HepG2 (cell line): ENCODE measurements around the gene CTIF. TPM values are rescaled to one million over a fixed set of nuclear protein-coding genes. Genes with fewer than 3 reads are reported as not detected.

Experiments
- CERS6 ChIP-seq: sonication (generic); formaldehyde crosslinking; IDR thresholded peaks from 2 replicates; pipeline ENCODE4 v1.5.0; 2020; ENCODE audit warnings: missing genetic modification reagents
- CSRNP1 ChIP-seq: sonication (generic); formaldehyde crosslinking; IDR thresholded peaks from 2 replicates; pipeline ENCODE4 v1.8.1; 2023; ENCODE audit warnings: mild to moderate bottlenecking, missing genetic modification reagents
- DR1 ChIP-seq: sonication (generic); formaldehyde crosslinking; IDR thresholded peaks from 2 replicates; pipeline ENCODE4 v1.8.0; 2021; ENCODE audit warnings: mild to moderate bottlenecking, missing genetic modification reagents, inconsistent platforms
- HES4 ChIP-seq: sonication (generic); formaldehyde crosslinking; IDR thresholded peaks from 2 replicates; pipeline ENCODE4 v1.9.0; 2021; ENCODE audit warnings: mild to moderate bottlenecking, missing genetic modification reagents, borderline replicate concordance
- HIVEP1 ChIP-seq: sonication (generic); formaldehyde crosslinking; IDR thresholded peaks from 2 replicates; pipeline ENCODE4 v1.4.0; 2020; ENCODE audit warnings: mild to moderate bottlenecking, missing genetic modification reagents
- IKZF4 ChIP-seq: sonication (generic); formaldehyde crosslinking; IDR thresholded peaks from 2 replicates; pipeline ENCODE4 v1.5.1; 2020; ENCODE audit warnings: borderline replicate concordance, mild to moderate bottlenecking, low read depth, missing genetic modification reagents; ENCODE audit errors: not compliant biosample characterization
- KAT2B ChIP-seq: fragments of 150-350 bp; IDR thresholded peaks from 2 replicates; pipeline ENCODE4 v1.6.1; 2014; ENCODE audit warnings: low read depth, low read length, borderline replicate concordance
- NBN ChIP-seq: fragments of 450-650 bp; conservative IDR thresholded peaks from 2 replicates; pipeline ENCODE4 v1.6.1; 2017
- NFIC ChIP-seq: IDR thresholded peaks from 2 replicates; pipeline ENCODE4 v1.6.1; 2012; ENCODE audit warnings: mild to moderate bottlenecking, low read length, inconsistent platforms
- RFXAP ChIP-seq: sonication (generic); formaldehyde crosslinking; IDR thresholded peaks from 2 replicates; pipeline ENCODE4 v1.4.0; 2020; ENCODE audit warnings: missing genetic modification reagents, borderline replicate concordance
- SNAPC2 ChIP-seq: sonication (generic); formaldehyde crosslinking; IDR thresholded peaks from 2 replicates; pipeline ENCODE4 v1.8.1; 2022; ENCODE audit warnings: mild to moderate bottlenecking, missing genetic modification reagents
- STAG1 ChIP-seq: sonication (generic); formaldehyde crosslinking; IDR thresholded peaks from 2 replicates; pipeline ENCODE4 v1.4.0; 2020; ENCODE audit warnings: missing genetic modification reagents
- TBP ChIP-seq: sonication (generic); formaldehyde crosslinking; IDR thresholded peaks from 2 replicates; pipeline ENCODE4 v1.5.0; 2020; ENCODE audit warnings: missing genetic modification reagents
- U2AF1 ChIP-seq: fragments of 200-400 bp; formaldehyde crosslinking; optimal IDR thresholded peaks from 2 replicates; pipeline ENCODE3; 2017; ENCODE audit warnings: mild to moderate bottlenecking, low read depth, low read length
- ZFP1 ChIP-seq: IDR thresholded peaks from 2 replicates; pipeline ENCODE4 v1.6.1; 2016
- ZFY ChIP-seq: sonication (generic); formaldehyde crosslinking; IDR thresholded peaks from 2 replicates; pipeline ENCODE4 v1.4.0; 2020; ENCODE audit warnings: missing genetic modification reagents
- ZKSCAN8 ChIP-seq: IDR thresholded peaks from 2 replicates; pipeline ENCODE4 v1.6.1; 2016; ENCODE audit warnings: borderline replicate concordance, missing genetic modification reagents, missing compliant biosample characterization
- ZNF276 ChIP-seq: sonication (generic); formaldehyde crosslinking; IDR thresholded peaks from 2 replicates; pipeline ENCODE4 v1.4.0; 2020; ENCODE audit warnings: mild to moderate bottlenecking, low read depth, missing genetic modification reagents
- ZNF282 ChIP-seq: fragments of 450-650 bp; IDR thresholded peaks from 2 replicates; pipeline ENCODE4 v1.6.1; 2018; ENCODE audit not compliant: partially characterized antibody
- ZNF432 ChIP-seq: sonication (generic); formaldehyde crosslinking; IDR thresholded peaks from 2 replicates; pipeline ENCODE4 v1.5.0; 2020; ENCODE audit warnings: missing genetic modification reagents, mild to moderate bottlenecking, borderline replicate concordance
- ZNF451 ChIP-seq: sonication (generic); formaldehyde crosslinking; IDR thresholded peaks from 2 replicates; pipeline ENCODE4 v1.5.0; 2020; ENCODE audit warnings: mild to moderate bottlenecking, missing genetic modification reagents
- ZNF768 ChIP-seq: sonication (generic); formaldehyde crosslinking; IDR thresholded peaks from 2 replicates; pipeline ENCODE4 v1.4.0; 2020; ENCODE audit warnings: missing genetic modification reagents
- ZNF772 ChIP-seq: sonication (generic); formaldehyde crosslinking; IDR thresholded peaks from 2 replicates; pipeline ENCODE4 v1.5.0; 2020; ENCODE audit warnings: mild to moderate bottlenecking, missing genetic modification reagents
- polyA plus RNA-seq, 8 experiments: library from polyadenylated mRNA; depleted of rRNA in 3 of 8; stranded (reverse) in 7 of 8; unstranded in 1 of 8; fragments of >200 nt; fragmentation: Illumina TruSeq in 4 of 8; extraction: Trizol in 4 of 8; gene quantifications; 2 replicates each; pipeline versions ENCODE4 v1.2.1 to v1.2.3, GENCODE V29; 2011 to 2016; ENCODE audit warnings: low read depth in 4 of 8, missing spikeins in 1 of 8, mixed read lengths in 1 of 8; ENCODE audit not compliant: insufficient read depth in 1 of 8
- total RNA-seq, 5 experiments: library from RNA; depleted of rRNA; stranded (reverse); fragments of >200 nt; fragmentation: Illumina TruSeq; extraction: Trizol; gene quantifications; 2 replicates each; pipeline ENCODE4 v1.2.3, GENCODE V29; 2016; ENCODE audit warnings: low read depth in 1 of 5
- TF ChIP-seq, protein P1 (sequence below): sonication (generic); formaldehyde crosslinking; IDR thresholded peaks from 2 replicates; pipeline ENCODE4 v1.5.0; 2020; ENCODE audit warnings: missing genetic modification reagents, mild to moderate bottlenecking, borderline replicate concordance
- TF ChIP-seq, protein P2 (sequence below): sonication (generic); formaldehyde crosslinking; IDR thresholded peaks from 2 replicates; pipeline ENCODE4 v1.5.0; 2020; ENCODE audit warnings: missing genetic modification reagents

CTIF gene
- total and polyA plus RNA-seq, 2 of the 13 experiments (the other 11 are each of a cell fraction or from before 2014, with no cell fraction given): 18.2 to 28.0 TPM

DNA sequence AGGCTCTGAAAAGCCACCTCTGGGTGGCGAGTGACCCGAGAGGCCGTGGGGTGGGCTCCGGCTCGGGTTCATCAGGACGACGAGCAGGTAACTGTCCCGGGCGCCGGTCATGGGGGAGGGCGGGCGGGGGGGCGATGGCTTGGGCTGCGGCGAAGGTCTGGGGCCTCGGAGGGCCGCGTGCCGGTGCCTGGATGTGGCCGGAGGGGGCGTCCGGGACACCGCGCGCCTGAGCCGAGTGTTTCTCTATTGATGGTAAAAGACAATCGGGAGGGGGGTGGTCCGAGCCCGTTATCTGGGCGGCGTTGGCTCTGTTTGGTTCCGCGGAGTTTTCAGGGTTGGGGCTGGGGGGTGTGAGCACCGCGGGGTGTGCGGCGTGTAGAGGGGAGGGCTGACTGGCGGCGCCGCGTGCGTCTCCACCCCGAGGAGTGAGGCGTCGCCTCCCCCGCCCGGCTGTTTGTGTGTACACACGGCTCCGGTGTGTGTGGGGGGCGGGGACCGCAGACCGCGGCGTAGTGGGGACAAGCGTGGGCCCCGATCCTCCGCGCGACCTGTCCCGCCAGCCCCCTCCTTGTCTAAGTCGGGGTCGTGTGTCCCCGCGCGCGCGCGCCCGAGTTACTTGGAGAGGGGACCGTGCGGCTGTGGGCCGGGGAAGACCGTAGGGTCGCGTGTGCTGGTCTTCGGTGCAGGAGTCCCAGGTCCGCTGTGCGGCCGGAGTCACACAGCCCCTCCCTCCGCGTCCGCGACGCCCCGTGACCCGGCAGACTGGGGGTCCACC lies 1.6 kb downstream of the CTIF start (continued):
- TF ChIP-seq ZNF451 (CRISPR knock-in tag): no peak
- TF ChIP-seq CSRNP1: no peak
- TF ChIP-seq ZFP1: no peak
- no peak for TF ChIP-seq TBP (CRISPR knock-in tag)
- TF ChIP-seq ZNF432 (CRISPR knock-in tag): no peak
- TF ChIP-seq ZNF768 (CRISPR knock-in tag): no peak; the same call in 1 of the 2 replicates
- 0 out of 2 replicates have a peak, but pooled peaks have one; percentile 55 for TF ChIP-seq ZNF772 (CRISPR knock-in tag)
- no peak for TF ChIP-seq KAT2B
- no peak for TF ChIP-seq NBN
- no peak for TF ChIP-seq ZNF276 (CRISPR knock-in tag)
- TF ChIP-seq, protein P1, sequence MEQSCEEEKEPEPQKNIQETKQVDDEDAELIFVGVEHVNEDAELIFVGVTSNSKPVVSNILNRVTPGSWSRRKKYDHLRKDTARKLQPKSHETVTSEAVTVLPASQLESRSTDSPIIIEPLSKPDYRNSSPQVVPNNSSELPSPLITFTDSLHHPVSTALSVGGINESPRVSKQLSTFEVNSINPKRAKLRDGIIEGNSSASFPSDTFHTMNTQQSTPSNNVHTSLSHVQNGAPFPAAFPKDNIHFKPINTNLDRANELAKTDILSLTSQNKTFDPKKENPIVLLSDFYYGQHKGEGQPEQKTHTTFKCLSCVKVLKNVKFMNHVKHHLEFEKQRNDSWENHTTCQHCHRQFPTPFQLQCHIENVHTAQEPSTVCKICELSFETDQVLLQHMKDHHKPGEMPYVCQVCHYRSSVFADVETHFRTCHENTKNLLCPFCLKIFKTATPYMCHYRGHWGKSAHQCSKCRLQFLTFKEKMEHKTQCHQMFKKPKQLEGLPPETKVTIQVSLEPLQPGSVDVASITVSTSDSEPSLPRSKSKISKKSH (CRISPR knock-in tag): no peak
- TF ChIP-seq U2AF1: no peak
- TF ChIP-seq HIVEP1 (CRISPR knock-in tag): peak; percentile 60; the same call in 1 of the 2 replicates
- TF ChIP-seq, protein P2, sequence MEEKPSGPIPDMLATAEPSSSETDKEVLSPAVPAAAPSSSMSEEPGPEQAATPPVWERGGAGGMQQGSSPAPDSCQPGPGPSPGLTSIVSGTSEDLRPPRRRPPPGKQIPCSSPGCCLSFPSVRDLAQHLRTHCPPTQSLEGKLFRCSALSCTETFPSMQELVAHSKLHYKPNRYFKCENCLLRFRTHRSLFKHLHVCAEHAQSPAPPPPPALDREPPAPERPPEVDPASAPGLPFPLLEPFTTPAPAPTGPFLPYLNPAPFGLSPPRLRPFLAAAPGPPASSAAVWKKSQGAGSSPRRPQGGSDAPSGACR (CRISPR knock-in tag): no peak
- TF ChIP-seq RFXAP: no peak
- TF ChIP-seq CERS6 (CRISPR knock-in tag): no peak
- TF ChIP-seq SNAPC2 (CRISPR knock-in tag): no peak
- peak; percentile 44; the same call in 1 of the 2 replicates for TF ChIP-seq DR1 (CRISPR knock-in tag)
- TF ChIP-seq HES4 (CRISPR knock-in tag): no peak; the same call in 1 of the 2 replicates
- no peak for TF ChIP-seq NFIC
- TF ChIP-seq ZNF282: no peak
- TF ChIP-seq ZFY: no peak
- TF ChIP-seq IKZF4: no peak
- no peak for TF ChIP-seq STAG1 (CRISPR knock-in tag)
- TF ChIP-seq ZKSCAN8 (CRISPR knock-in tag): no peak
